ENCODE data around the gene NOP10. TPM values are rescaled to one million over a fixed set of nuclear protein-coding genes. Genes with fewer than 3 reads are reported as not detected.

Gene NOP10
- total RNA-seq, 1 experiment from 2014 or later, result 235 TPM

GRCh38 chr15:34365091-34365825 is 22.3 kb upstream of the NOP10 start:
- H3K14ac ChIP-seq (ENCODE audit: insufficient read depth, low read length), result no peak overlapping the region
- peak overlapping the region in 1 of 3 experiments; percentile 65; a peak in 1 of 7 replicates for H3K27ac Mint-ChIP-seq
- no peak overlapping the region for H3K27ac ChIP-seq (ENCODE audit: insufficient read length, low read depth, low read length)
- H3T11ph ChIP-seq (ENCODE audit: low read length), result no peak overlapping the region
- no peaks in the 10 kb centered on the region; the same call in 1 of the 2 replicates for H3K27me3 Mint-ChIP-seq (ENCODE audit: low read depth)
- H2BK12ac ChIP-seq (ENCODE audit: insufficient read length, low read depth, low read length), result no peak overlapping the region
- no peak for DNase-seq
- H3K4me1 Mint-ChIP-seq, result peaks cover 21 to 30% of the 10 kb centered on the region in 2 experiments
- no peak overlapping the region for H4K5ac ChIP-seq (ENCODE audit: insufficient read length, low read depth, low read length)
- no peak overlapping the region for H4K8ac ChIP-seq (replicated peaks; ENCODE audit: insufficient read length, low read depth, low read length)
- no peak overlapping the region for H3K9ac ChIP-seq (ENCODE audit: extremely low read depth, insufficient read length, low read length)
- H3K18ac ChIP-seq (ENCODE audit: insufficient read length, low read depth, low read length), result no peak overlapping the region
- peaks cover 6% of the 10 kb centered on the region; the same call in 1 of the 2 replicates for H3K4me1 ChIP-seq (ENCODE audit: insufficient read depth, low read length)
- no peak overlapping the region for H3K56ac ChIP-seq (ENCODE audit: insufficient read length, low read depth, low read length)
- no peak overlapping the region for H2AK5ac ChIP-seq (ENCODE audit: insufficient read length, low read length)
- H3K4ac ChIP-seq (ENCODE audit: low read depth, low read length), result no peak overlapping the region
- no peaks in the 10 kb centered on the region; a peak in 1 of 5 replicates for H3K9me3 Mint-ChIP-seq
- H2BK20ac ChIP-seq (ENCODE audit: low read depth, low read length, poor library complexity, severe bottlenecking), result no peak overlapping the region
- H3K23ac ChIP-seq (ENCODE audit: insufficient read length, low read depth, low read length), result no peak overlapping the region
- no CpG with 5 or more reads among the region's 16 CpGs for WGBS (ENCODE audit: extremely low coverage, insufficient read length, low lambda C conversion rate)
- peak overlapping the region; percentile 96 to 97 for H3K4me3 Mint-ChIP-seq
- H3K4me2 ChIP-seq (ENCODE audit: insufficient read depth, insufficient read length, low read length), result peak overlapping the region; percentile 76
- no peaks in the 10 kb centered on the region for H4K20me1 ChIP-seq (ENCODE audit: control insufficient read depth, insufficient read depth, insufficient read length)
- peaks cover 12% of the 10 kb centered on the region for H3K23me2 ChIP-seq (ENCODE audit: insufficient read length, low read depth, low read length, poor library complexity, severe bottlenecking)
- no peaks in the 10 kb centered on the region for H3K9me3 ChIP-seq (ENCODE audit: control insufficient read depth, low read depth, low read length)
- H2BK5ac ChIP-seq (ENCODE audit: insufficient read length, low read length), result no peak overlapping the region
- no peak overlapping the region for H2BK120ac ChIP-seq (ENCODE audit: low read depth, low read length, poor library complexity, severe bottlenecking)
- peaks cover 6% of the 10 kb centered on the region; the same call in 1 of the 2 replicates for H3K79me2 ChIP-seq (ENCODE audit: insufficient read depth, low read length)
- H2BK15ac ChIP-seq (ENCODE audit: low read depth, low read length), result no peak overlapping the region
- H4K91ac ChIP-seq (ENCODE audit: insufficient read length, low read depth, low read length), result no peak overlapping the region
- H3K27me3 ChIP-seq (ENCODE audit: insufficient read depth, low read length), result no peaks in the 10 kb centered on the region
- peaks cover 14 to 35% (median 34%) of the 10 kb centered on the region in 3 experiments; a peak in 6 of 7 replicates for H3K36me3 Mint-ChIP-seq (ENCODE audit: insufficient read depth in 1 of 3, low read depth in 3 of 3)
- TF ChIP-seq CTCF (conservative IDR thresholded peaks at IDR 0.05), result no peak
- peaks cover 9% of the 10 kb centered on the region for H3K79me1 ChIP-seq (ENCODE audit: insufficient read depth, low read depth, low read length, poor library complexity, severe bottlenecking)
- no peak overlapping the region for H2AFZ ChIP-seq (ENCODE audit: low read length)
